D721Med (cell line): ENCODE results near the gene TRMU.

Experiments used
- DNase-seq: peaks from one replicate; pipeline ENCODE4 v3.0.0; 2011; ENCODE audit warnings: low spot score; ENCODE audit not compliant: insufficient read length
- FAIRE-seq: peaks from 2 replicates; lab custom pipeline; 2011; peaks lifted over from hg19 to GRCh38; lab: Jason Lieb, UNC
- CTCF ChIP-seq: IDR thresholded peaks from 2 replicates; pipeline ENCODE4 v1.5.1; 2012; ENCODE audit warnings: mild to moderate bottlenecking, control low read depth; ENCODE audit not compliant: insufficient read depth; ENCODE audit errors: missing control alignments

TRMU gene

GRCh38 chr22:46349238-46349637 lies 13.7 kb downstream of the TRMU start:
- FAIRE-seq (no peak), DNase-seq (no peak)

DNA sequence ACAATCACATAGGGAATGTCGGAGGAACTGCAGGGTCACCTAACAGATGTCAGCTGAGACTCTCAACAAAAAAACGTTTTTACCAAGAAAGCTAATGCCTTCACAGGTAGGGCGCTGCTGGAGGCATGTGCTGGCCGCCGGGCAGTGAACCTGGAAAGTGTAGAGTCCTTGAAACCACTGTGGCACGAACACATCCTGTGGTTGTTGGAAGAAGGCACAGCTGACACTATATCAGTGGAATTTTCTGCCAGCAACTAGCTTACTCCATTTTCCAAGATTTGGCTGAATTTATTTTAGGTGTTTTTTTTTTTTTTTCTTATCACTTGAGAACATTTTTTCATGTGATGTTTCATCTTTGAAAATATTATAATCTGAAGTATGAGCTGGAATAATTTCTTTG lies 14.2 kb downstream of the TRMU start:
- TF ChIP-seq CTCF, result no peak
- FAIRE-seq (no peak), DNase-seq (no peak)

More at GRCh38 chr22:46349238-46349637, 13.7 kb downstream of the TRMU start:
- TF ChIP-seq CTCF, result no peak

- DNase-seq (no peak), FAIRE-seq (no peak)
- TF ChIP-seq CTCF, result no peak
These were observed 14.6 kb downstream of the TRMU start for GRCh38 chr22:46350121-46350520.

DNA sequence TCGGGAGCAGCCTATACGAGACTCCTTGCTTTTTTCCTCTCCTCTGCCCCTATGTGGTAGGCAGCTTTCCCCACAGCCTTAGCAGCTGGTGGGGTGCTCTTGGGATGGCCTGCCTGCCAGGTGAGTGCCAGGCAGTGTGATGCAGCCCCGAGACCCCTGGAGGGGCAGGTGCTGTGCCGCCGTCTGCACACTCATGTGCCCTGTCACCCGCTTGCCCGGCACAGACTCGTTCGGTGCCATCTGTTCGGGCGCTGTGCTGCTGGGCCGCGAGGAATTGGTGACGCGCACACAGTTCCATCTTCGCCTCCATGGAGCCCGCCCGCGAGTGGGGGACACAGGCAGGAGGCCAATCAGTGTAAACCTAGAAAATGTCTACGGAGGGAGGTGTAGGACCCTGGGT lies 15.1 kb downstream of the TRMU start:
- DNase-seq (no peak), FAIRE-seq (no peak)
- no peak for TF ChIP-seq CTCF

DNA sequence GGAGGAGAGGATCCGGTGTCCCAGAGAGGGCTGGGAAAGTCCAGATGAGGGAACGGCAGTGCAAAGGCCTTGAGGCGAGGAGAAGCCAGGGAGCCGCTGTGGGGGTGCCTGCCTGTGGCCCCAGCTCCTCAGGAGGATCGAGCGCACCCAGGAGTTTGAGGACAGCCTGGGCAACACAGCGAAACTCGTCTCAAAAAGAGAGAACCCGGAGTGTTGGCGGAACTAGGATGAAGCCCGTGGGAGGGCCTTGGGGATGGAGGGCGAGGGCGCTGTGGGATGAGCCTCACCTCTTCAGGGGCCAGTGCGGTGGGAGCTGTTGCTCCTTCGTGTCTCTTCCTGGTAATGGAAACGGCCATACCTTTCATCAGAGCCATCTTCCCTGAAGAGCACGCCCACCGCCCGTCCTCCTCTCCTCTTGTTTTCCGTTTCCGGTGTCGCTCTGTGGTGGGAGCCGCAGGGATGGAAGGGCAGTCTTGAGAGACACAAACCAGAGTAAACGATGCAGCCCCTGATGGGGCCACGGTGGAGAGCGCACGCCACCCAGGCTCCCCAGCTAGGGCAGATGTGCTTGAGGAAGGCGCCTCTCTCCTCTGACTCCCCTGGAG lies 15.7 kb downstream of the TRMU start:
- no peak for FAIRE-seq
- TF ChIP-seq CTCF, result no peak

GRCh38 chr22:46351767-46352166 lies 16.3 kb downstream of the TRMU start:
- FAIRE-seq (no peak), DNase-seq (no peak)
- no peak for TF ChIP-seq CTCF

More for the DNA sequence above, 15.7 kb downstream of the TRMU start:
- no peak for DNase-seq

DNA sequence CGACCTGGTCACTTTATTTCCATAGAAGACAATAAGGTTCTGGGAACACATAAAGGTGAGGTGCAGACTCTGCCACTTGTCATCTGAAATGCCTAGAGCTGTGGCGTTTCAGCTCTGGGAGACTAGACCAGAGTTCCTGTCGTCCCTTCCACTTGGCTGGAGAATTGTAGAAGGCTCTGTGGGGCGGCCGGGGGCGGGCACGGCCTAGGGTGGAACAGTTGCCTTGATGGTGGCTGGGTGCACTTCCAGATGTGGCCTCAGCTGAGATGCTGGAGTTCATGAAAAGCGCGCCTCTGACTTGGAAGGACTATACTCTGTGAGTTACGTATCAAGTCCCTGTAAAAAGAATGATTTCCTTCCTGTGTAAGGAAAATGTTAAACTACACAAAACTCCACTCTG lies 16.8 kb downstream of the TRMU start:
- TF ChIP-seq CTCF, result no peak
- no peak for FAIRE-seq

More for the DNA sequence above, 16.8 kb downstream of the TRMU start:
- DNase-seq, result no peak
